ENCODE data around the gene CRIP2.

The CRIP2 gene

GRCh38 chr14:105487449-105487985 is 12.9 kb downstream of the CRIP2 start:
- H3K4me3 ChIP-seq (ENCODE audit: low read length) = no peak overlapping the region
- H3K4me2 ChIP-seq (ENCODE audit: low read length) = peak overlapping the region; percentile 32
- peaks cover 24% of the 10 kb centered on the region for H3K4me1 ChIP-seq (ENCODE audit: control insufficient read depth, insufficient read depth, low read length)
- H3K36me3 ChIP-seq (ENCODE audit: insufficient read depth, low read length) = no peaks in the 10 kb centered on the region
- H3K27me3 ChIP-seq (ENCODE audit: control insufficient read depth, insufficient read depth, low read length) = no peaks in the 10 kb centered on the region
- H3K9me3 ChIP-seq (replicated peaks; ENCODE audit: low read length) = no peaks in the 10 kb centered on the region
- H3K9ac ChIP-seq (ENCODE audit: low read depth, low read length) = no peak overlapping the region

DNA sequence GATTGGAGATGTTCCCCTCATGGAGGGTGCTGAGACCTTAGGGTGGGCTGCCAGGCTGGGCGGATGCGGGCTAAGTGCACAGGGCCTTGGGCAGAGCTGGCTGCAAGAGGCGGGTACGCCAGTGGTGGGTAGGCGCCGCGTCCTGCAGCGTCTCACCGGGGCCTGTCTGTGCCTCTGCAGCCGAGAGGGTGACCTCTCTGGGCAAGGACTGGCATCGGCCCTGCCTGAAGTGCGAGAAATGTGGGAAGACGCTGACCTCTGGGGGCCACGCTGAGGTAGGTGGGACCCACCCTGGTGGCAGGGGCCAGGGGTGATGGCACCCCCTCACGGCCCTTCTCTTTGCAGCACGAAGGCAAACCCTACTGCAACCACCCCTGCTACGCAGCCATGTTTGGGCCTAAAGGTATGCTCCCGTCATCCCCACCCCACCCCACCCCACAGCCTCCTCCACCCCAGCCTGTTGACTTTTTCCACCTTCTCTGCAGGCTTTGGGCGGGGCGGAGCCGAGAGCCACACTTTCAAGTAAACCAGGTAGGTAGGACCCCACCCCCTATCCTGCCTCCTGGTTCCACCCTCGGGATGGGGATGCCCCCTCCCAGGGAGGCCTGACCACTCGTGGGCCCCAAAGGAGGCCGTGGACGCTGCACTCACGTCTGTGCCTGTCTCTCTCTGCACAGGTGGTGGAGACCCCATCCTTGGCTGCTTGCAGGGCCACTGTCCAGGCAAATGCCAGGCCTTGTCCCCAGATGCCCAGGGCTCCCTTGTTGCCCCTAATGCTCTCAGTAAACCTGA is 13.6 kb downstream of the CRIP2 start:
- no peak overlapping the region for H3K4me3 ChIP-seq (ENCODE audit: low read length)
- no peak overlapping the region for H3K9ac ChIP-seq (ENCODE audit: low read depth, low read length)
- no peak overlapping the region for H3K4me2 ChIP-seq (ENCODE audit: low read length)
- H3K36me3 ChIP-seq (ENCODE audit: insufficient read depth, low read length) = no peaks in the 10 kb centered on the region
- H3K9me3 ChIP-seq (replicated peaks; ENCODE audit: low read length) = no peaks in the 10 kb centered on the region
- H3K4me1 ChIP-seq (ENCODE audit: control insufficient read depth, insufficient read depth, low read length) = peaks cover 18% of the 10 kb centered on the region
- no peaks in the 10 kb centered on the region for H3K27me3 ChIP-seq (ENCODE audit: control insufficient read depth, insufficient read depth, low read length)

GRCh38 chr14:105488781-105489541 is 14.3 kb downstream of the CRIP2 start:
- H3K4me1 ChIP-seq (ENCODE audit: control insufficient read depth, insufficient read depth, low read length) = peaks cover 17% of the 10 kb centered on the region
- no peaks in the 10 kb centered on the region for H3K9me3 ChIP-seq (replicated peaks; ENCODE audit: low read length)
- peak overlapping the region; percentile 98 for H3K4me2 ChIP-seq (ENCODE audit: low read length)
- H3K27me3 ChIP-seq (ENCODE audit: control insufficient read depth, insufficient read depth, low read length) = no peaks in the 10 kb centered on the region
- no peak overlapping the region for H3K4me3 ChIP-seq (ENCODE audit: low read length)
- H3K36me3 ChIP-seq (ENCODE audit: insufficient read depth, low read length) = no peaks in the 10 kb centered on the region
- H3K9ac ChIP-seq (ENCODE audit: low read depth, low read length) = no peak overlapping the region

DNA sequence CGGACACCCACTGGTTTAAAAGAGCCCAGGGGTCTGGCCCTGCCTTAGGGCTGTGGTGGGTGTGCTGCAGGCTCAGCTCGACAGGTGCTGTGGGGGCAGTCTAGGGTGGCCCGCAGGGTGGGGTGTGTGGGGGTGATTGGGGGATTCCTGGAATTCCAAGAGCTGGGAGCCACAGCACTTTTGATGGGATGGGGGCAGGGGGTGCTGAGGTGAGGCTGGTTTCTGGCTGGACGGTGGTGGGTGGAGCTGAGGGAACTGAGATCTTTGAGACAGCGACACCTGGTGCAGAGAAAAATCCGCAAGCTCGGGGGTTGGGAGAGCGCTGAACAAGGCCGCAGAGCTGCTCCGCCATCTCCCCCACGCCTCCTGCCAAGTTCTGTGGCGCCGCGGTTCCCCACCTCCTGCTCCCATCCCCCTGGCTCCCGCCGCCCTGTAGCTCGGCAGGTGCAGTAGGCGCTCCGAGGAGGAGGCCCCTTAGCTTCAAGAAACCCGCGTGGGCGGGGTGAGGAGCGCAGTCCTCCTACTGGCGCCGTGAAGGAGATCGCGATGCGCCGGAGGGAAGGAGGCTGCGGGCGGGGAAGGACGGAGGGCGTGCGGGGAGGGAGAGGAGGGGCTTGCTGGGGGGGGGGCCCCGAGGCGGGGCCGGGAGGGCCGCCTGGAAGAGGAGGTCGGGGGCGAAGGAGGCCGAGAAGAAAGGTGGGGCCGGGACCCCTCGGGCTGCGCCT is 15.1 kb downstream of the CRIP2 start:
- H3K4me3 ChIP-seq (ENCODE audit: low read length) = peak overlapping the region; percentile 76
- no peaks in the 10 kb centered on the region for H3K9me3 ChIP-seq (replicated peaks; ENCODE audit: low read length)
- no peaks in the 10 kb centered on the region for H3K36me3 ChIP-seq (ENCODE audit: insufficient read depth, low read length)
- H3K9ac ChIP-seq (ENCODE audit: low read depth, low read length) = peak overlapping the region; percentile 88
- no peaks in the 10 kb centered on the region for H3K27me3 ChIP-seq (ENCODE audit: control insufficient read depth, insufficient read depth, low read length)
- peaks cover 12% of the 10 kb centered on the region for H3K4me1 ChIP-seq (ENCODE audit: control insufficient read depth, insufficient read depth, low read length)
- peak overlapping the region; percentile 98 for H3K4me2 ChIP-seq (ENCODE audit: low read length)

GRCh38 chr14:105490267-105490571 is 15.6 kb downstream of the CRIP2 start:
- H3K9me3 ChIP-seq (replicated peaks; ENCODE audit: low read length) = no peaks in the 10 kb centered on the region
- peak overlapping the region; percentile 76 for H3K4me3 ChIP-seq (ENCODE audit: low read length)
- peaks cover 12% of the 10 kb centered on the region for H3K4me1 ChIP-seq (ENCODE audit: control insufficient read depth, insufficient read depth, low read length)
- H3K27me3 ChIP-seq (ENCODE audit: control insufficient read depth, insufficient read depth, low read length) = no peaks in the 10 kb centered on the region
- H3K4me2 ChIP-seq (ENCODE audit: low read length) = peak overlapping the region; percentile 98
- H3K9ac ChIP-seq (ENCODE audit: low read depth, low read length) = peak overlapping the region; percentile 88
- no peaks in the 10 kb centered on the region for H3K36me3 ChIP-seq (ENCODE audit: insufficient read depth, low read length)

GRCh38 chr14:105490572-105491365 is 16.1 kb downstream of the CRIP2 start, which contains the start of gene TEDC1:
TSS of gene TEDC1 (plus strand) at chr14:105491246. CDS start at chr14:105491376, 130 bp downstream.
- Histone ChIP-seq H3K4me2 (ENCODE audit: low read length) (peak within 1 kb of the TSS; percentile 98), H3K4me1 (ENCODE audit: control insufficient read depth, insufficient read depth, low read length) (peaks cover 12% of the 10 kb centered on the region), H3K9me3 (replicated peaks; ENCODE audit: low read length) (no peaks in the 10 kb centered on the region), H3K4me3 (ENCODE audit: low read length) (peak within 1 kb of the TSS; percentile 81), H3K9ac (ENCODE audit: low read depth, low read length) (peak within 1 kb of the TSS; percentile 89), H3K27me3 (ENCODE audit: control insufficient read depth, insufficient read depth, low read length) (no peaks in the 10 kb centered on the region), H3K36me3 (ENCODE audit: insufficient read depth, low read length) (no peaks in the 10 kb centered on the region)

DNA sequence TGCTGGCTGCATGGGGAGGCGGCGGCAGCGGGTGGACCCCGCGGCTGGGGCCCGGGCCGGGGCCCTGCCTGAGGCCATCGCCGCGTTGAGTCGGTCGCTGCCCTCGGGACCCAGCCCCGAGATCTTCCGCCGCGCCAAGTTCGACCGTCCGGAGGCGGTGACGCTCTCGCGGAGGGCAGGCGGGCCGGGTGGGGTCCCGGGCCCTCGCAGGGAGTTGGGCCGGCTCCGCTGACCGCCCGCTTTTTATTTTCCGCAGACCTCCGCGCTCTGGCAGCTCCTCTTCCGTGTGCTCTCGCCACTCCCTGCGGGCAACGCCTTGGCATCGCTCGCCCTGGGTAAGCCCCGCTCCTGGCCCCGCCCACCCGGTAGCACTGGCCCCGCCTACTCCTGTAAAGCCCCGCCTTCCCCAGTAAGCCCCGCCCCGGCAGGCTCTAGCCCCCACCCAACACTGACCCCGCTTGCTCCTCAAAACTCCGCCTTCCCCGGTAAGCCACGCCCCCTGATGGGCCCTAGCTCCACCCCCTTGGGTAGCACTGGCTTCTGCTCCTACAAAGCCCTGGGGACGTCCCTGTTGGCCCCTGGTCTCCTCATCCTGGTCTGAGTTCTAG is 16.8 kb downstream of the CRIP2 start:
- peak overlapping the region; percentile 81 for H3K4me3 ChIP-seq (ENCODE audit: low read length)
- H3K27me3 ChIP-seq (ENCODE audit: control insufficient read depth, insufficient read depth, low read length) = no peaks in the 10 kb centered on the region
- peak overlapping the region; percentile 89 for H3K9ac ChIP-seq (ENCODE audit: low read depth, low read length)
- peaks cover 12% of the 10 kb centered on the region for H3K4me1 ChIP-seq (ENCODE audit: control insufficient read depth, insufficient read depth, low read length)
- H3K9me3 ChIP-seq (replicated peaks; ENCODE audit: low read length) = no peaks in the 10 kb centered on the region
- H3K4me2 ChIP-seq (ENCODE audit: low read length) = peak overlapping the region; percentile 97
- no peaks in the 10 kb centered on the region for H3K36me3 ChIP-seq (ENCODE audit: insufficient read depth, low read length)

DNA sequence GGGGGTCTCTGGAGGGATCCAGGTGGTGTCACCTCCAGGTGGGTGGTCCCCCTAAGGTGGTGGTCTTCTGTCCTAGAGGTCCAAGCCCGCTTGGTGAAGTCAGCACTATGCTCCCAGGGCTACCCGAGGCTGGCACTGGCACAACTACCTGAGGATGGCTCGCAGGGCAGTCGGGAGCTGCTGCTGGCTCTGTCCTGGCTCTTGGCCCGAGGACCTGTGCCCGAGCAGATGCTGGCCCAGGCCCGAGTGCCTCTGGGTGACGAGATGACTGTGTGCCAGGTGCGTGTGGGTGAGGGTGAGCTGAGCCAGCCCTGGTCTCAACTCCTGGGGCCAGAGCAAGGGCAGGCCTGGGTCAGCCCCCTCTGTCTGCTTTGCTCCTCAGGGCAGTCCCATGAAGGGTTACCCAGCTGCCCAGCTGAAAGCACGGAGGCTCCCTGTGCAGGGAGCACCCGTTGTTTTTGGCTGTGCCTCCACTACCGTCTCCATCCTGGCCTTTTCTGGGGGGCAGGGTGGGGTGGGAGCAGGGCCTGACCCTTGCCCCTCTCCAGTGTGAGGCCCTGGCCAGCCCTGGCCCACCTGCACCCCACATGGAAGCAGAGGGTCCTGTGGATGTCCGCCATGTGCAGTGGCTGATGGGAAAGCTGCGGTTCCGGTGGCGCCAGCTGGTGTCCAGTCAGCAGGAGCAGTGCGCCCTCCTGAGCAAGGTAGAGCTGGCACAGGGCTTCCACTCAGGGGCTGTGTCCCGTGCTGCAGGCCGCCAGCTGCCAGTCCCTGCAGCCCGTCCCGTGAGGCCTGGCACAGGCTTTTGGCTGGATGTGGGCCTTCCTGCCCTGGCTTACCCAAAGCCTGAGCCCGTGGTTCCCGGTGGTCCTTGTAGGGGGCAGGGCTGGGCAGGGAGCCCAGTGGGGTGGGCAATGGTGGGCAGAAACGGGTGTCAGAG is 17.7 kb downstream of the CRIP2 start:
- H3K4me3 ChIP-seq (ENCODE audit: low read length) = peak overlapping the region; percentile 81
- H3K9me3 ChIP-seq (replicated peaks; ENCODE audit: low read length) = no peaks in the 10 kb centered on the region
- H3K4me2 ChIP-seq (ENCODE audit: low read length) = peak overlapping the region; percentile 97
- no peaks in the 10 kb centered on the region for H3K36me3 ChIP-seq (ENCODE audit: insufficient read depth, low read length)
- H3K4me1 ChIP-seq (ENCODE audit: control insufficient read depth, insufficient read depth, low read length) = peaks cover 12% of the 10 kb centered on the region
- H3K27me3 ChIP-seq (ENCODE audit: control insufficient read depth, insufficient read depth, low read length) = no peaks in the 10 kb centered on the region
- H3K9ac ChIP-seq (ENCODE audit: low read depth, low read length) = no peak overlapping the region

DNA sequence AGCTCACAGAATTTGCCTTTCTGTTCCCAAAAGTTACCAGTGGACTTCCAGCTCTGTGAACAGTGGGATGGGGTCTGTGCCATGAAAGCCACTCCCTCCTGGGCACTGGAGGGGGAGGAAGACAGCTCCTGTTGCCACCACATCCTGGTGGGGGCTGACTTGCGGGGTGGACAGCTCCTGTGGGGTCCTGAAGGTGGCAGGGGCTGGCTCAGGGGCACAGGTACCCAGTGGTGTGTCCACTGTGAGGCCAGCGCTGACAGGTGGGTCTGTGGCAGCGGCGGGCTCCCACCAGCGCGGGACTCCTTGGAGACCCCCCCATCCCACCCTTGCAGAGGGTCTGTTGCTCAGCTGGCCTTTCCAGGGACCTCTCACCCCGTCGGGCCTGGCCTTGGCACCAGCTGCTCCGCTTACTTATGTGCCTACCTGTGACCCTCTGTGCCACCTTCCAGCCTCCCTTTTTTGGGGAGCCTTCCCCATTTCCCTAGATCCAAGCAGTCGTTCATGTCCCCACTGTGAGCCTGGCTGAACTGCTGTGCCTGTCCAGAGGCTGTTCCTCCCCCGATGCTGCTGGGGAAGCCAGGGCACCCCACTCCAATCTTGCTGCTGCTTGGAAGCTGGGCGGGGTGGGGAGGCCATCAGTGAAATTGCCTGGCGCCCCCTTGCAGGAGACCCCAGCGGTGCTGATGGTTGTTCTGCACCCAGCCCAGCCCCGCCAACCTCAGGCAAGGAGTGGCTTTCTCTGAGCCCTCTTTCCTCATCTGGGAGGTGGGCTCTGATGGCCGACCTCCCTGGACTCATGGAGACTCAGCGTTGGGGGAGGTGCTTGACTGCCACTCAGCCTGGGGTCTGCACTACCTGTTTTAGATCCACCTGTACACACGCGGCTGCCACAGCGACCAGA is 18.6 kb downstream of the CRIP2 start:
- Histone ChIP-seq H3K4me3 (ENCODE audit: low read length) (no peak overlapping the region), H3K27me3 (ENCODE audit: control insufficient read depth, insufficient read depth, low read length) (no peaks in the 10 kb centered on the region), H3K9me3 (replicated peaks; ENCODE audit: low read length) (no peaks in the 10 kb centered on the region), H3K4me1 (ENCODE audit: control insufficient read depth, insufficient read depth, low read length) (peaks cover 12% of the 10 kb centered on the region), H3K9ac (ENCODE audit: low read depth, low read length) (no peak overlapping the region), H3K4me2 (ENCODE audit: low read length) (no peak overlapping the region), H3K36me3 (ENCODE audit: insufficient read depth, low read length) (no peaks in the 10 kb centered on the region)

Measured in skeletal muscle satellite cell (primary cell).